CD4-positive, alpha-beta T cell treated with Interleukin-6 for 4 hours (primary cell): ENCODE results near the gene PANX2.
"Not testable (repeated sequence)": the region's sequence is repeated elsewhere in the genome, so short reads cannot be mapped to it uniquely, and the experiment has no call there.

Experiments
- DNase-seq: peaks from one replicate; pipeline ENCODE4 v3.0.0-alpha.2; 2020; ENCODE audit warnings: mixed read lengths

PANX2 gene

DNA sequence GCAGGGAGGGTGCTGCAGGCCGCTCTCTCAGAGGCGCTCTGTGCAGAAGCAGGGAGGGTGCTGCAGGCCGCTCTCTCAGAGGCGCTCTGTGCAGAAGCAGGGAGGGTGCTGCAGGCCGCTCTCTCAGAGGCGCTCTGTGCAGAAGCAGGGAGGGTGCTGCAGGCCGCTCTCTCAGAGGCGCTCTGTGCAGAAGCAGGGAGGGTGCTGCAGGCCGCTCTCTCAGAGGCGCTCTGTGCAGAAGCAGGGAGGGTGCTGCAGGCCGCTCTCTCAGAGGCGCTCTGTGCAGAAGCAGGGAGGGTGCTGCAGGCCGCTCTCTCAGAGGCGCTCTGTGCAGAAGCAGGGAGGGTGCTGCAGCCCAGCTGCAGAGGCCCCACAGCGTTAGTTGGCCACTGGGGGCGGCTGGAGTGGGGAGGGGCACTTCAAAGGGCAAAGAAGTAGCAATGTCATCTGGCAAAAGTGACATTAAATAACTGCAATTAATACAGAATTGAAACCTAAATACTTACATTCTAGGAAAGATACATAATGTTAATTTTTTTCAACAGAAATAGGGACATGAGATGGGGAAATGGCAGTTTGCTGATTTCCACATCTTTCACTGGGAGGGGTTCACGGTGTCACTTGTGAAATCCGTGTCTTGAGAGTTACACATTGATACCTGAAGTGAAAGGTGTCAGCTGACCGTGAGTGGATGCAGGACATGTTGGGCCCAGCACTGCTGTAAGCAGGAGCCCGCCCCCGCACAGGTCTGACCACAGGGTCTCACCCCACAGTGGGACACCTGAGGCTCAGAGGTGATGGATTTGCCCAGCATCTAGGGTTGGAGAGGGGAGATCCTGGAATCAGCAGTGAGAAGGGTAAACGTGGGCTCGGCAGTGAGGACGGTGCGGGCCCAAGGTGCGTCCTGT, 23.0 kb upstream of the PANX2 start:
- not testable (repeated sequence) for DNase-seq

DNA sequence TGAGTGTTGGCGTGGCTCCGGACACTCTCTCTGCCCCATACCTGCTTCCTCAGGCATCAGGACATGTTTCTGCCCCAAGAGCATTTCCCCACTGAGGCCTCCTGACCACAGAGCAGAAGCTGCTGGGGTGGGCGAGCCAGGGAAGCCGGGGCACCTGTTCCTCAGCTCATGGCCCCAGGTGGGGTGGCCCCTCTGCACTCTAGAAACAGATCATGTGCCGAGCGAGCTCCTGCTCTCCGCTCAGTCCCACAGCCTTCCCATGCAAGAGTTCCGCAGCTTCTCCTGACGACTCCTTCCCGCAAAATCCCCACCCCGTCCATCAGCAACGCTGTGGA, 22.4 kb upstream of the PANX2 start:
- DNase-seq: no peak

DNA sequence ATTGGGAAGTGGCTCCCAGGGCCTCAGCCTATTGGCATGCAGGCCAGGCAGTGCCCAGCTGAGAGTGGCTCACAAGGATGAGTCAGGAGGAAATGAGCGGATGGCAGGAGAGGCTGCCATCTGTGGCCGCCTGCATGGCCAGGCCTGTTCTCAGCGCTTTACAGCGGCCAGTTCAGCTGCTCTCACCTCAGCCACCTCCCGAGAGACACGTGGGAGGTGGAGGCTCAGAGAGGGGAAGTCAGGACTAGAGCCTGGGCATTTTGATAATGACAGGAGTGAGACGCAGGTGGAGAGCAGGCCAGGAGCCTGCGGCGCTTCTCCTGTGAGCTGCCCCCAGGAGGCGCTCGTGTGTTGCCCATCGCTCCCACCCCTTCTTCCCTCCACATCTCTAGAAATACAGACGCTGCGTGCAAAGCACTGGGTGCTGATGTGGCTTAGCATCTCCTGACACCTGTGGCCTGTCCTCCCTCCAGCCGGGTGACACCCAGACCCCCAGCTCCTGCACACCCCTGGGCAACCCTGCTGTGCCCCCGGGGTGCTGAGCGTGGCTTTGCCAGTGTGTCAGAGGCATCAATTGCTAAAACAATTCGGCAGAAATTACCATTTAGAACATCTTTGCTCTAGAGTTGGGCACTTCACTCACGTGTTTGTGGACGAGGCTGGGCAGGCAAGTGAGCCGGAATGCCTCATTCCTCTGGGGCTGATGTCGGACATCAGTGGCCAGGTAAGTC, 21.4 kb upstream of the PANX2 start:
- peak; percentile 82 for DNase-seq

- no peak for DNase-seq
These were observed 20.1 kb upstream of the PANX2 start for GRCh38 chr22:50150161-50151129.

DNA sequence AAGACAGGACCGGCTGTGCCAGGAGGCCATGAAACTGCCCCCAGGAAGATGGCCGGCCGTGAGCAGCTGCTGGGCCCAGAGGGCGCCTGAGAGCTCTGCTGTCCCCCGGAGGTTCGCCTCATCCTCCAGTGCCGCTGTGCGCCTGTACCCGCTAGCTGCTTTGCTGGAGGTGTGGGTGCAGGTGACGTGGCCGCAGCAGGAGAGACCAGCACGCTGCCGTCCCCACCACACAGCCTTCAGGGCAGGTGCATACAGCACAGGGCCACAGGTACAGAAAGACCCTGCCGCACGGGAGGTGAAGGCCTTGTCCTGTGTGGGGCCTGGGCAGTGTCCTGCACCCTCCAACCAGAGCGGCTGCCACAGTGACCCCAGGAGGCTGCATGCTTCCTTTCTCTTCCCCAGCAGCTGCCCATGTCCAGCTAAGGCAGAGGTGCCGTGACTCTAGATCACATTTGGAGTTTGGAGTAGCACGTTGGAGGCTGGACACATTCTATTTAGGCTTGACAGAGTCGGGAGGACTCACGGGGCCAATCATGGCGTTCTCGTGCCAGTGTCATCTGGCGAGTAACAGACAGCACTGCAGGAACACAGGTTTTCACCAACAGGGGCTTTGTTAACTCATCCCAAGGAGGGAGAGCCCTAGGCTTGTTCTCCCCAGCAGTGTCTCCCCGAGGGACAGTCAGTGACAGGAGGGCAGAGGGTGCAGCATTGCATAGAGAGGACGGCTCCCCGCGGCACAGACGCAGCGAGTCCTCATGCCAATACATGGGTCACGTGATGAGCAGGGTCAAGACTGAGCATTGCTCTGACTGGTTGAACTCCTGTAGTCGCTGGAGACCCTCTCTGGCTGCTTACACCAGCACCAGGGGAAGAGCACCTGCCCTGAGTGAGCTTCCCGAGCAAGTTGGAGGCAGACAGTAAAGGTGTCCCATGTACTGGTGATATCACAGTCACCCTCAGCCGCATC, 18.7 kb upstream of the PANX2 start:
- no peak for DNase-seq

DNA sequence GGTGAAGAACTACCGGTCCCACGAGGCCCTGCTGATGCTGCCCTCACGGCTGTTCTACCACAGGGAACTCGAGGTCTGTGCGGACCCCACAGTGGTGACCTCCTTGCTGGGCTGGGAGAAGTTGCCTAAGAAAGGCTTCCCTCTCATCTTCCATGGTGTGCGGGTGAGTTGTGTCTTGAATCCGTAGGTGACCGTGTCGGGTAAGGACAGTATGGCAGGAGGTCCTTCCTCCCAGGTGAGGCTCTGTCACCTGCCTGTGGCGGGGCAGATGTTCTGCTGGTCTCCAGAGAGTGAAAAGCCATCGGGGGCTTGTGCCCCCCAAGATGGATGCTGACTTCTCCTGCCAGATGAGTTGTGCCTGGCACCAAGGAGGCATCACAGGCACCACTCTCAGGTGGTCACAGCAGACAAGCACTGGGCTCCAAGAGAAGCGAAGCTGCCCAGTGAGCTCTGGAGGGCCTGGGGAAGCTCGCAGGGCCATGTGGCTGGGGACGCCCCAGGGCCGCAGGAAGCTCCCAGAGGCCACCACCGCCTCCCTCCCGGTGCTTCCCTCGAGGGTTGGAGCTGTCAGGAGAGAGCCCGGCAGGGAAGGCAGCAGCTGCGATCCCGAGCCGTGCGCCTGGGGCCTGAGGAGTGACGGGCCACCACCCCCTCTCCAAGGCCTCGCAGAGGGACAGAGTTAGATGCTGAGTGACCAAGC, 17.3 kb upstream of the PANX2 start:
- DNase-seq: no peak

DNA sequence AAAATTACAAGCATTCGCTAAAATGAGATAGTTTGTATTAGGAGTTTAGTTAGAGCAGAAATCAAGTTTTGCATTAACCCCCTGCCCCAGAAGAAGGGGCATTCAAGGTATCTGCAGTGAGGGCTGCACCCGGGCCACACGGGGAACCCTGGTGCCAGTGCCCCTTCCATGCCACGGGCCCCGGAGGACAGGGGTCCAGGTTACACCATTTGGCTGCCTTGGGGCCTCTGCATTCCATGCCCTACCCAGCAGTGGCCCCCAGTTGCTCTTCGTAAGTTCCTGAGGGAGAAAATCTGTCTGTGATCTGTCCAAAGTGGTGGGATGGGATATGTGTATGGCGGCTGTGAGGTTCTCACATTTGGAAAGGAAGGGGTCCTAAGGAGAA, 16.8 kb upstream of the PANX2 start:
- DNase-seq: no peak

DNA sequence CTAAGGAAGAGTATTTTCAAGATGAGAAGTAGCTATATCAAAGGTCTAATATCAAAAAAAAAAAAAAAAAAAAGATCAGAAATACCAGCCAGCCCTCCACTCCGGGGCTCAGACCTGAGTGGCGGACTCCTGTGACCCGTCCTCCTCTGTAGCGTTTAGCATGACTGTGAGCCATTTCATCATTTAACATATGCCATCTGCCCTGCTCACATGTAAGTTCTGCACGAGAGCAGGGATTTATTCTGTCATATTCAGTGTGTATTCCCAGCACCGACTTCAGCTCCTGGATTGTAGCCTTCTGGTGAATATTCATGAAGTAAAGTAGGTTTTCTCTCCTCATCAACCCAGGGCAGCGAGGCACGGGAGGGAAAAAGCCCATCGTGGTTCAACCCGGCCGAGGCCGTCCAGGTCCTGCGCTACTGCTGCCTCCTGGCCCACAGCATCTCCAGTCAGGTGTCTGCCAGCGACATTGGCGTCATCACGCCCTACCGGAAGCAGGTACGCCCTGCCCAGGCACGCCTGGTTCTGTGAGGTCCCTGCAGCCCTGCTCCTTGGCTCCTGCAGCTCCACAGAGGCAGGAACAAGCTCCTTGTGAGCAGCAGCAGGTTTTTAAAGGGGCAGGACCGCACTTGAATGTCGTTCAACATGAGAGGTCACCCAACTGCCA, 12.7 kb upstream of the PANX2 start:
- no peak for DNase-seq

DNA sequence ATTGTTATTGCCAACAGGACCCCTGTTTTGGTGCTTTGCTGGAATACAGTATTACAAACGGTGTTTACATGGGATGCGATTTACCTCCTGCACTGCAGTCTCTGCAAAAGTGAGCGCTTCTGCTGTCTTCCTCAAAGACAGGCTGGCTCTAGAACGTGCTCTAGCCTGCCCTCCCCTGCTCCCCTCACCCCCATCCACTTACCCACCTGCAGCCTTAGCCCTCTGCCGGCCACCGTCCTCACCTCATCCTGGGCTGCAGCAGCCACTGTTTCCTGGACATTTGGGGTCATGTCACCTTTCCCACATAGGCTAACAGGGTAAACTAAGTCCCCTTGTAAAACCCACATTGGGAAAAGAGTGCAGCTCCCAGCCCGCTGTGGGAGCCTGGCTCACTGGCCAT, 9.6 kb upstream of the PANX2 start:
- DNase-seq: no peak

- DNase-seq: no peak
These were observed 8.8 kb upstream of the PANX2 start for GRCh38 chr22:50161508-50162390.

- no peak for DNase-seq
These were observed 8.1 kb upstream of the PANX2 start for GRCh38 chr22:50162391-50162956.

DNA sequence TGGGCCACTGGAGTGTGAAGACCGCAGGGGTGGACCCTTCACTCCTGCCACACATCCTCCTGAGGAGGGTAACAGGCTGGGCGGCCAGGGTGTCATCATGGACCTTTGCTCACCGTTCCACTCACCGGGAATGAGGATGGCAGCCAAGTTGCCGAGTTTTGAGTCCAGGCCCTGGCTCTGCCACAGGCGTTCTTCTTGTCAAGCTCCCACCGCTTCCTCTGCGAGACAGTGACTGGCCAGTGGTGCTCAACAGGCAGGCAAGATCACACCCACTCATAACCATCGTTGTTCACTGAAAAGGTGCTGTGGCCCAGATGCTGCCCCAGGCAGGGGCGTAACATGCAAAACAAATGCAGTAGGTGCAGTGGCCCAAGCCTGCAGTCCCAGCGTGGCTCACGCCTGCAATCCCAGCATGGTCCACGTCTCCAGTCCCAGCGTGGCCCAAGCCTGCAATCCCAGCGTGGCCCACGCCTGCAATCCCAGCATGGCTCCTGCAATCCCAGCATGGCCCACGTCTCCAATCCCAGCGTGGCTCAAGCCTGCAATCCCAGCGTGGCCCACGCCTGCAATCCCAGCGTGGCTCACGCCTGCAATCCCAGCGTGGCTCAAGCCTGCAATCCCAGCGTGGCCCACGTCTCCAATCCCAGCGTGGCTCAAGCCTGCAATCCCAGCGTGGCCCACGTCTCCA, 5.0 kb upstream of the PANX2 start:
- no peak for DNase-seq

DNA sequence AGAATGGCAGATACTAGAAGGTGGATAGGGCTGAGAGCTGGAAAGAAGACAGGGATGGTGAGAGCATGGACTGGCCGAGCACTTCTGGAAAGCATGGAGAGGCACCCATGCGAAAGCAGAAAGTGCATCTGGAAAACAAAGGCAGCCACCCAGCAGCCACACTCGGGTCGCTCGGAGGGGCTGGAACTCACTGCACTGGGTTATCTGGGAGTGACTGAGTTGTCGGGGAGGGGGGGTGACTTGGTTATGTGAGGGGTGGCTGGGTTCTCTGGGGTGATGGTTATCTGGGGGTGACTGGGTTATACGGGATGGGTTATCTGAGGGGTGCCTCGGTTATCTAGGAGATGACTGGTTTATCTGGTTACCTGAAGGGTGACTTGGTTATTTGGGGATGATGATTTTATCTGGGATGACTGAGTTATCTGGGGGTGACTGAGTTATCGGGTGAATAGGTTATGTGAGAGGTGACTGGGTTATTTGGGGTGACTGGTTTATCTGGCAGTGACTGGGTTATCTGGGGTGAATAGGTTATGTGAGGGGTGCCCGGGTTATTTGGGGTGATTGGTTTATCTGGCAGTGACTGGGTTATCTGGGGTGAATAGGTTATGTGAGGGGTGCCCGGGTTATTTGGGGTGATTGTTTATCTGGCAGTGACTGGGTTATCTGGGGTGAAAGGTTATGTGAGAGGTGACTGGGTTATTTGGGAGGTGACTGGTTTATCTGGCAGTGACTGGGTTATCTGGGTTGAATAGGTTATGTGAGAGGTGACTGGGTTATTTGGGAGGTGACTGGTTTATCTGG, 2.6 kb upstream of the PANX2 start:
- DNase-seq: no peak

DNA sequence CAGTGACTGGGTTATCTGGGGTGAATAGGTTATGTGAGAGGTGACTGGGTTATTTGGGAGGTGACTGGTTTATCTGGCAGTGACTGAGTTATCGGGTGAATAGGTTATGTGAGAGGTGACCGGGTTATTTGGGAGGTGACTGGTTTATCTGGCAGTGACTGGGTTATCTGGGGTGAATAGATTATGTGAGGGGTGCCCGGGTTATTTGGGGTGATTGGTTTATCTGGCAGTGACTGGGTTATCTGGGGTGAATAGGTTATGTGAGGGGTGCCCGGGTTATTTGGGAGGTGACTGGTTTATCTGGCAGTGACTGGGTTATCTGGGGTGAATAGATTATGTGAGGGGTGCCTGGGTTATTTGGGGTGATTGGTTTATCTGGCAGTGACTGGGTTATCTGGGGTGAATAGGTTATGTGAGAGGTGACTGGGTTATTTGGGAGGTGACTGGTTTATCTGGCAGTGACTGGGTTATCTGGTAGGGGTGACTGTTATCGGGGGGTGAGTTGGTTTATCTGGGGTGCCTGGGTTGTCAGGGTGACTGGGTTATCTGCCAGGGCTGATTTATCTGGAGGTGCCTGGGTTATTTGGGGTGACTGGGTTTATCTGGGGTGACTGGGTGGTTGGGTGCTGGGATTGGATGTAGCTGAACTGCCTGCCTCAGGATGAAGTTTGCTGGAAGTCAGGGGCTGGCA, 1.9 kb upstream of the PANX2 start:
- DNase-seq: not testable (repeated sequence)

- DNase-seq: no peak
These were observed 1.3 kb upstream of the PANX2 start for GRCh38 chr22:50169181-50169759.

- peak; percentile 38 for DNase-seq
These were observed 673 bp upstream of the PANX2 start for GRCh38 chr22:50169774-50170341.
